ENCODE measurements around the gene CARD19.

The CARD19 gene

GRCh38 chr9:93134740-93135444 is 38.9 kb downstream of the CARD19 start:
- peak overlapping the region; percentile 75 for H3K27ac ChIP-seq
- TF ChIP-seq, protein P1, sequence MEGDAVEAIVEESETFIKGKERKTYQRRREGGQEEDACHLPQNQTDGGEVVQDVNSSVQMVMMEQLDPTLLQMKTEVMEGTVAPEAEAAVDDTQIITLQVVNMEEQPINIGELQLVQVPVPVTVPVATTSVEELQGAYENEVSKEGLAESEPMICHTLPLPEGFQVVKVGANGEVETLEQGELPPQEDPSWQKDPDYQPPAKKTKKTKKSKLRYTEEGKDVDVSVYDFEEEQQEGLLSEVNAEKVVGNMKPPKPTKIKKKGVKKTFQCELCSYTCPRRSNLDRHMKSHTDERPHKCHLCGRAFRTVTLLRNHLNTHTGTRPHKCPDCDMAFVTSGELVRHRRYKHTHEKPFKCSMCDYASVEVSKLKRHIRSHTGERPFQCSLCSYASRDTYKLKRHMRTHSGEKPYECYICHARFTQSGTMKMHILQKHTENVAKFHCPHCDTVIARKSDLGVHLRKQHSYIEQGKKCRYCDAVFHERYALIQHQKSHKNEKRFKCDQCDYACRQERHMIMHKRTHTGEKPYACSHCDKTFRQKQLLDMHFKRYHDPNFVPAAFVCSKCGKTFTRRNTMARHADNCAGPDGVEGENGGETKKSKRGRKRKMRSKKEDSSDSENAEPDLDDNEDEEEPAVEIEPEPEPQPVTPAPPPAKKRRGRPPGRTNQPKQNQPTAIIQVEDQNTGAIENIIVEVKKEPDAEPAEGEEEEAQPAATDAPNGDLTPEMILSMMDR (conservative IDR thresholded peaks at IDR 0.05) = no peak

DNA sequence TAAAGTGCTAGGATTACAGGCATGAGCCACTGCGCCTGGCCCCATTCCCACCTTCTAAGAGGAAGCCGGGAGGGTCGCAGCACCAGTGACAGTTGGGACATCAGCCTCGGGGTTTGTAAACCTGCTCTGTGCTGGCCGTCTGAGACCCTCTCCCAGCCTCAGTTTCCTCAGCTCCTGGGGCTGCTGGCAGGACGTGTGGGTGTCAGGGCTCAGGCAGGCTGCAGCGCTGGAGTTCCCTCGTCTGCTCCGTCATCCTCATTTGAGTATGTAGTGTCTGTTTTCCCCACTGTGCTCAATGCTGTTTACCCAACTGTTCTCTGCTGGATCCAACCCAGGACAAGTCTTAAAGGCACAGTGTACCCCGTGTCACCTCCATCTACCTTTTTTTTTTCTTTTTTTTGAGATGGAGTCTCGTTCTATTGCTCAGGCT is 40.0 kb downstream of the CARD19 start:
- peak overlapping the region; percentile 43; the same call in 1 of the 2 replicates for H3K27ac ChIP-seq
- TF ChIP-seq, protein P1 (conservative IDR thresholded peaks at IDR 0.05) = no peak

DNA sequence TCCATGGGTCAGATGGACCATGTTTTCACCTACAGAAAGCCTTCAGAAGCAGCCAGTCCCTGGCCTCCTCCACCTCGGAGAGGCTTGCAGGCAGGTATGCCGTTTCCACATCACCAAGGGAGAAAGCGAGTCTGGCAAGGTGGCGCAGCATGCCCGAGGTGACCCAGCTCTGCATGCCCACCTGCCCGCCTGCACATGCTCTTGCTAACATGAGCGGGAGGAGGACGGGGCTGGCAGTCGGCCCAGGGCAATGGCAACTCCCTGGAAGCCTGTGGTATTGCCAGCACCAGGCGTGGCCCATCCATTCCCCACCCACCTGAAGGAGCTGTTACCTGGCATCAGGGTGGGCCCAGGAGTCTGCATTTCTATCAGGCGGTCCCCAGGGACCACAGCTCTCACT is 41.3 kb downstream of the CARD19 start:
- no peak overlapping the region for H3K27ac ChIP-seq
- TF ChIP-seq, protein P1 (conservative IDR thresholded peaks at IDR 0.05) = no peak

DNA sequence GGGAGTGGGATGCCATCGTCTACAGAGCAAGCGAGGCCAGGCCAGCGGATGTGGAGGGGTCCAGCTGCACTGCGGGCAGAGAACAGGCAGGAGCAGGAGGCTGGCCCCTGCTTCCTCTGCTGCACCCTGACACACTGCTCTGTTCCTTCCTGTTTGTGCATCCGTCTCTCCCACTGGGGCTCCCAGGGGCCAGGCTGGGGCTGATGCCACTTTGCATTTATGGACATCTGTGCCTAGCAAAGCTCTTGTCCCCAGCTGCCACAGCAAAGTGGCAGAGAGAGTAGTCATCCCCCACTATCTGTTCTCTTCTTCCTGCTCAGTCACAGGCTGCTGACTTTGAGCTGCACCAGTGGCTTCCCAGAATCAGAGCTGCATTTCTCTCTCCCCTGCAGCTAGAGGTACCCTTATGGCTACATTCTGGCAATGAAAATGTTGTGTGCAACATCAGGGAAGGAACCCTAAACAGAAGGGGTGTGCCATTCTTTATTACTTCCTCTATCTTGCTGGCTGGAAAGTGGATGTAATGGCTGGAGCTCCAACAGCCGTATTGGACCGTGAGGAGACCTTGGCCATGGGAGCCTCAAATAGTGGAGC is 42.3 kb downstream of the CARD19 start:
- no peak overlapping the region for H3K27ac ChIP-seq
- TF ChIP-seq, protein P1 (conservative IDR thresholded peaks at IDR 0.05) = no peak

- TF ChIP-seq, protein P1 (conservative IDR thresholded peaks at IDR 0.05) = no peak
- H3K27ac ChIP-seq = no peak overlapping the region
Measured at GRCh38 chr9:93139365-93140182, 43.6 kb downstream of the CARD19 start.

- H3K27ac ChIP-seq = no peak overlapping the region
- TF ChIP-seq, protein P1 (conservative IDR thresholded peaks at IDR 0.05) = no peak
Measured at GRCh38 chr9:93141771-93142483, 45.9 kb downstream of the CARD19 start.

Data from VCaP (cell line).